ENCODE measurements around the gene DNAJC21. TPM values are rescaled to one million over a fixed set of nuclear protein-coding genes. Genes with fewer than 3 reads are reported as not detected.
"Not testable (repeated sequence)": the region's sequence is repeated elsewhere in the genome, so short reads cannot be mapped to it uniquely, and the experiment has no call there.

The DNAJC21 gene
- total RNA-seq, 1 donor from 2014 or later = 45.3 TPM

GRCh38 chr5:34915139-34915855 is 14.1 kb upstream of the DNAJC21 start, which contains the start of the genes BRIX1 and RAD1:
BRIX1 (plus strand) TSS chr5:34915711; CDS start chr5:34915739, 28 bp downstream.
RAD1 (minus strand) TSS chr5:34915504; CDS start chr5:34914892, 612 bp downstream.
- Mint-ChIP-seq H3K4me1 (peaks cover 29% of the 10 kb centered on the region), H3K4me3 (no peak within 1 kb of the TSS), H3K9me3 (no peaks in the 10 kb centered on the region), H3K27ac (no peak within 1 kb of the TSS), H3K36me3 (peaks cover 12% of the 10 kb centered on the region), H3K27me3 (ENCODE audit: low read depth) (no peaks in the 10 kb centered on the region)
- DNase-seq (ENCODE audit: low spot score in 2 of 2, unreplicated experiment in 2 of 2) = peak; percentile 87 to 92
- TF ChIP-seq CTCF (IDR thresholded peaks at IDR 0.05; ENCODE audit: unreplicated experiment) = no peak

- peaks cover 29% of the 10 kb centered on the region for H3K4me1 Mint-ChIP-seq
- no peaks in the 10 kb centered on the region for H3K27me3 Mint-ChIP-seq (ENCODE audit: low read depth)
- H3K9me3 Mint-ChIP-seq = no peaks in the 10 kb centered on the region
- no peak for TF ChIP-seq CTCF (IDR thresholded peaks at IDR 0.05; ENCODE audit: unreplicated experiment)
- H3K27ac Mint-ChIP-seq = no peak overlapping the region
- H3K4me3 Mint-ChIP-seq = no peak overlapping the region
- no peak for DNase-seq (ENCODE audit: low spot score in 2 of 2, unreplicated experiment in 2 of 2)
- peaks cover 14% of the 10 kb centered on the region for H3K36me3 Mint-ChIP-seq
Observed at GRCh38 chr5:34915856-34916192, 13.5 kb upstream of the DNAJC21 start.

GRCh38 chr5:34916518-34916917 is 12.8 kb upstream of the DNAJC21 start:
- Mint-ChIP-seq H3K36me3 (peaks cover 17% of the 10 kb centered on the region), H3K27ac (no peak overlapping the region)
- no peak for TF ChIP-seq CTCF (IDR thresholded peaks at IDR 0.05; ENCODE audit: unreplicated experiment)

GRCh38 chr5:34918025-34918424 is 11.3 kb upstream of the DNAJC21 start:
- peaks cover 29% of the 10 kb centered on the region for H3K4me1 Mint-ChIP-seq
- H3K27me3 Mint-ChIP-seq (ENCODE audit: low read depth) = no peaks in the 10 kb centered on the region
- peaks cover 14% of the 10 kb centered on the region for H3K36me3 Mint-ChIP-seq
- no peak for TF ChIP-seq CTCF (IDR thresholded peaks at IDR 0.05; ENCODE audit: unreplicated experiment)
- H3K9me3 Mint-ChIP-seq = no peaks in the 10 kb centered on the region
- DNase-seq (ENCODE audit: low spot score in 2 of 2, unreplicated experiment in 2 of 2) = no peak
- no peak overlapping the region for H3K4me3 Mint-ChIP-seq
- H3K27ac Mint-ChIP-seq = peak overlapping the region; percentile 26

More at GRCh38 chr5:34916518-34916917, 12.8 kb upstream of the DNAJC21 start:
- Mint-ChIP-seq H3K9me3 (no peaks in the 10 kb centered on the region), H3K4me3 (no peak overlapping the region), H3K27me3 (ENCODE audit: low read depth) (no peaks in the 10 kb centered on the region), H3K4me1 (peaks cover 29% of the 10 kb centered on the region)
- DNase-seq (ENCODE audit: low spot score in 2 of 2, unreplicated experiment in 2 of 2) = no peak

- Mint-ChIP-seq H3K4me1 (peaks cover 29% of the 10 kb centered on the region), H3K4me3 (no peak overlapping the region), H3K36me3 (peaks cover 20% of the 10 kb centered on the region), H3K27ac (no peak overlapping the region), H3K9me3 (no peaks in the 10 kb centered on the region), H3K27me3 (ENCODE audit: low read depth) (no peaks in the 10 kb centered on the region)
- no peak for DNase-seq (ENCODE audit: low spot score in 2 of 2, unreplicated experiment in 2 of 2)
- TF ChIP-seq CTCF (IDR thresholded peaks at IDR 0.05; ENCODE audit: unreplicated experiment) = no peak
Observed at GRCh38 chr5:34919077-34919476, 10.3 kb upstream of the DNAJC21 start.

- Mint-ChIP-seq H3K36me3 (peaks cover 30% of the 10 kb centered on the region), H3K4me1 (peaks cover 12% of the 10 kb centered on the region), H3K27ac (peak overlapping the region; percentile 84)
- not testable (repeated sequence) for DNase-seq (ENCODE audit: low spot score in 2 of 2, unreplicated experiment in 2 of 2); H3K27me3 Mint-ChIP-seq (ENCODE audit: low read depth); H3K4me3 Mint-ChIP-seq; H3K9me3 Mint-ChIP-seq
Observed at GRCh38 chr5:34923256-34923655, 6.1 kb upstream of the DNAJC21 start.

Data from mesothelial cell of epicardium (in vitro differentiated cells).